GM23338 (cell line): ENCODE results near the gene MAP4.

Source experiments
- CTCF ChIP-seq, 2 experiments: fragments of 200-600 bp in 1 of 2; sonication (generic) in 1 of 2; conservative IDR thresholded peaks; 2 replicates each; pipeline versions ENCODE4 v1.5.1 to v1.6.1; 2016 to 2017; ENCODE audit warnings: antibody characterized with exemption in 2 of 2, low read depth in 2 of 2, mild to moderate bottlenecking in 2 of 2, moderate library complexity in 1 of 2
- EZH2 ChIP-seq: fragments of 200-600 bp; sonication (generic); IDR thresholded peaks from one replicate; pipeline ENCODE4 v1.8.0; 2017; ENCODE audit warnings: antibody characterized with exemption, mild to moderate bottlenecking, low read depth; ENCODE audit not compliant: unreplicated experiment
- EZH2phosphoT487 ChIP-seq: fragments of 200-600 bp; sonication (generic); IDR thresholded peaks from one replicate; pipeline ENCODE4 v1.8.1; 2018; ENCODE audit warnings: antibody characterized with exemption; ENCODE audit not compliant: unreplicated experiment
- JUNB ChIP-seq: IDR thresholded peaks from one replicate; pipeline ENCODE4 v1.6.1; 2016; ENCODE audit warnings: antibody characterized with exemption; ENCODE audit not compliant: unreplicated experiment
- NANOG ChIP-seq: IDR thresholded peaks from 2 replicates; pipeline ENCODE4 v1.6.1; 2016; ENCODE audit warnings: antibody characterized with exemption, borderline replicate concordance
- POLR2AphosphoS5 ChIP-seq: IDR thresholded peaks from 2 replicates; pipeline ENCODE4 v1.6.1; 2016; ENCODE audit warnings: antibody characterized with exemption, low read depth
- REST ChIP-seq: IDR thresholded peaks from one replicate; pipeline ENCODE4 v1.6.1; 2018; ENCODE audit warnings: antibody characterized with exemption; ENCODE audit not compliant: unreplicated experiment
- STAT1 ChIP-seq: IDR thresholded peaks from one replicate; pipeline ENCODE4 v1.6.1; 2016; ENCODE audit warnings: antibody characterized with exemption; ENCODE audit not compliant: unreplicated experiment
- ZNF114 ChIP-seq: fragments of 250-450 bp; sonication (Bioruptor Pico); IDR thresholded peaks from 2 replicates; pipeline ENCODE4 v1.5.0; 2020; ENCODE audit warnings: mild to moderate bottlenecking, moderate library complexity

GRCh38 chr3:47961036-47961435, 55.2 kb downstream of the MAP4 start:
- TF ChIP-seq REST: no peak
- TF ChIP-seq CTCF (conservative IDR thresholded peaks at IDR 0.05; ENCODE audit: low read depth in 2 of 2): no peak
- no peak for TF ChIP-seq POLR2AphosphoS5
- no peak for TF ChIP-seq EZH2phosphoT487
- no peak for TF ChIP-seq EZH2
- no peak for TF ChIP-seq STAT1
- TF ChIP-seq NANOG: no peak
- no peak for TF ChIP-seq ZNF114
- TF ChIP-seq JUNB: no peak
